Body of pancreas (tissue), 4 donors: Measurements from ENCODE around the gene ZNF565.

ENCODE experiments used
- POLR2A ChIP-seq, 3 donors: fragments of 450-650 bp; IDR thresholded peaks; one replicate each; pipeline ENCODE4 v1.6.1; 2016; ENCODE audit warnings: antibody characterized with exemption in 3 of 3, mild to moderate bottlenecking in 2 of 3
- TF ChIP-seq, protein P1 (sequence below), 7 experiments: fragments of 450-650 bp in 4 of 7; fragments of 200-600 bp in 3 of 7; sonication (generic) in 3 of 7; IDR thresholded peaks; one replicate each; pipeline ENCODE4 v1.5.1; 2016 to 2019; ENCODE audit warnings: antibody characterized with exemption in 7 of 7

DNA sequence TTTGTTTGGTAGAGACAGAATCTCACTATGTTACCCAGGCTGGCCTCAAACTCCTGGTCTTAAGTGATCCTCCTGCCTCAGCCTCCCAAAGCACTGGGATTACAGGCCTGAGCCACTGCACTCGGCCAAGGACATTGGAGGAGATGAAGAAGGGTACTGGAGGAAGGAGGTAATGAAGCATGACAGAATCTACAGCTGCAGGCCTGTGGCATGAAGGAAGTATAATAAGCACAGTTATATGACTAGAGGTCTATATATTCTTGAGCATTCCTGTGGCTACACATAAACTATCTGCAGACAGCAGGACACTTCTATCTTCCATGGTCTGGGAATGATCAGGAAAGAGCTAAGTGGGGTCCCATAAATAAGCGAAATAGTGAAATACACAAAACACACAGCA lies 18.2 kb downstream of the ZNF565 start:
- TF ChIP-seq, protein P1, sequence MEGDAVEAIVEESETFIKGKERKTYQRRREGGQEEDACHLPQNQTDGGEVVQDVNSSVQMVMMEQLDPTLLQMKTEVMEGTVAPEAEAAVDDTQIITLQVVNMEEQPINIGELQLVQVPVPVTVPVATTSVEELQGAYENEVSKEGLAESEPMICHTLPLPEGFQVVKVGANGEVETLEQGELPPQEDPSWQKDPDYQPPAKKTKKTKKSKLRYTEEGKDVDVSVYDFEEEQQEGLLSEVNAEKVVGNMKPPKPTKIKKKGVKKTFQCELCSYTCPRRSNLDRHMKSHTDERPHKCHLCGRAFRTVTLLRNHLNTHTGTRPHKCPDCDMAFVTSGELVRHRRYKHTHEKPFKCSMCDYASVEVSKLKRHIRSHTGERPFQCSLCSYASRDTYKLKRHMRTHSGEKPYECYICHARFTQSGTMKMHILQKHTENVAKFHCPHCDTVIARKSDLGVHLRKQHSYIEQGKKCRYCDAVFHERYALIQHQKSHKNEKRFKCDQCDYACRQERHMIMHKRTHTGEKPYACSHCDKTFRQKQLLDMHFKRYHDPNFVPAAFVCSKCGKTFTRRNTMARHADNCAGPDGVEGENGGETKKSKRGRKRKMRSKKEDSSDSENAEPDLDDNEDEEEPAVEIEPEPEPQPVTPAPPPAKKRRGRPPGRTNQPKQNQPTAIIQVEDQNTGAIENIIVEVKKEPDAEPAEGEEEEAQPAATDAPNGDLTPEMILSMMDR (IDR thresholded peaks at IDR 0.05), result no peak
- no peak for TF ChIP-seq POLR2A (IDR thresholded peaks at IDR 0.05)
